WERI-Rb-1 (cell line): ENCODE results near the gene EXOC6.

ENCODE experiments used
- DNase-seq: peaks from one replicate; pipeline ENCODE4 v3.0.0-alpha.2; 2020
- H3K27ac ChIP-seq: fragments of 250-450 bp; sonication (Bioruptor Pico); 2 replicates; pipeline ENCODE4 v1.5.1; 2020; ENCODE audit warnings: mild to moderate bottlenecking, moderate library complexity
- H3K27me3 ChIP-seq: fragments of 250-450 bp; sonication (Bioruptor Pico); 2 replicates; pipeline ENCODE4 v1.5.1; 2021; ENCODE audit warnings: mild to moderate bottlenecking, low read depth, moderate library complexity; ENCODE audit not compliant: insufficient read depth, severe bottlenecking
- H3K36me3 ChIP-seq: fragments of 250-450 bp; sonication (Bioruptor Pico); 2 replicates; pipeline ENCODE4 v1.5.1; 2020; ENCODE audit warnings: mild to moderate bottlenecking, moderate library complexity
- H3K4me3 ChIP-seq: 2 replicates; pipeline ENCODE4 v1.5.1; 2011; ENCODE audit warnings: low read depth, mild to moderate bottlenecking, control low read depth, low read length
- H3K9me3 ChIP-seq: fragments of 250-450 bp; sonication (Bioruptor Pico); 2 replicates; pipeline ENCODE4 v1.5.1; 2021; ENCODE audit warnings: mild to moderate bottlenecking, moderate library complexity; ENCODE audit not compliant: severe bottlenecking
- CTCF ChIP-seq: IDR thresholded peaks from 2 replicates; pipeline ENCODE4 v1.5.1; 2011; ENCODE audit warnings: low read depth, mild to moderate bottlenecking, control low read depth, inconsistent platforms, low read length

The EXOC6 gene

GRCh38 chr10:92848441-92849233, at the start of gene EXOC6:
Gene EXOC6, plus strand, starts transcription at chr10:92848520. Its CDS starts 14 bp downstream, at chr10:92848534.
- Histone ChIP-seq H3K36me3 (0 out of 2 replicates have a peak, but pooled peaks cover 2% of the 10 kb centered on the region), H3K4me3 (peak within 1 kb of the TSS; percentile 92), H3K9me3 (peaks cover 6% of the 10 kb centered on the region), H3K27ac (peak within 1 kb of the TSS; percentile 98), H3K27me3 (no peaks in the 10 kb centered on the region)
- no peak for TF ChIP-seq CTCF
- peak; percentile 87 for DNase-seq

- TF ChIP-seq CTCF = no peak
Measured at GRCh38 chr10:92799568-92799967, 48.8 kb upstream of the EXOC6 start.

GRCh38 chr10:92800134-92800733, 48.1 kb upstream of the EXOC6 start:
- TF ChIP-seq CTCF = no peak
- no peak for DNase-seq
- no peaks in the 10 kb centered on the region for H3K27me3 ChIP-seq
- H3K4me3 ChIP-seq = no peak overlapping the region
- H3K36me3 ChIP-seq = no peaks in the 10 kb centered on the region
- peaks cover 2% of the 10 kb centered on the region for H3K9me3 ChIP-seq
- H3K27ac ChIP-seq = no peak overlapping the region

More at GRCh38 chr10:92799568-92799967, 48.8 kb upstream of the EXOC6 start:
- H3K36me3 ChIP-seq = no peaks in the 10 kb centered on the region
- H3K27ac ChIP-seq = no peak overlapping the region
- H3K27me3 ChIP-seq = no peaks in the 10 kb centered on the region
- H3K4me3 ChIP-seq = no peak overlapping the region
- DNase-seq = no peak
- H3K9me3 ChIP-seq = peaks cover 2% of the 10 kb centered on the region

- H3K36me3 ChIP-seq = no peaks in the 10 kb centered on the region
- H3K27ac ChIP-seq = no peak overlapping the region
- H3K4me3 ChIP-seq = no peak overlapping the region
- TF ChIP-seq CTCF = no peak
- no peaks in the 10 kb centered on the region for H3K27me3 ChIP-seq
- DNase-seq = no peak
- peaks cover 1% of the 10 kb centered on the region for H3K9me3 ChIP-seq
Measured at GRCh38 chr10:92801978-92802872, 46.1 kb upstream of the EXOC6 start.

GRCh38 chr10:92809840-92810239, 38.5 kb upstream of the EXOC6 start:
- Histone ChIP-seq H3K27me3 (no peaks in the 10 kb centered on the region), H3K4me3 (no peak overlapping the region), H3K27ac (no peak overlapping the region), H3K9me3 (no peaks in the 10 kb centered on the region), H3K36me3 (no peaks in the 10 kb centered on the region)
- no peak for TF ChIP-seq CTCF
- no peak for DNase-seq
